Liver (tissue), 9 donors: ENCODE data around the gene SLC44A3. TPM values are rescaled to one million over a fixed set of nuclear protein-coding genes. Genes with fewer than 3 reads are reported as not detected.
A peak's percentile ranks its signal among the peaks of the same experiment; 100 is the strongest.

Experiments
- DNase-seq: peaks from one replicate; pipeline ENCODE4 v3.0.0-alpha.2; 2017; ENCODE audit warnings: low spot score
- H3K27ac ChIP-seq, 2 donors: one replicate each; pipeline ENCODE4 v1.7.0; 2013; ENCODE audit warnings: inconsistent platforms in 2 of 2, low read length in 2 of 2, control low read depth in 1 of 2, low read depth in 1 of 2, mild to moderate bottlenecking in 1 of 2
- H3K27me3 ChIP-seq, 4 donors: one replicate each; pipeline versions ENCODE4 v1.6.1 to v1.7.0; 2013; ENCODE audit warnings: low read length in 3 of 4, inconsistent platforms in 1 of 4, mild to moderate bottlenecking in 1 of 4, moderate library complexity in 1 of 4; ENCODE audit not compliant: control insufficient read depth in 4 of 4, insufficient read depth in 4 of 4
- H3K36me3 ChIP-seq, 4 donors: one replicate each; pipeline versions ENCODE4 v1.6.1 to v1.7.0; 2013; ENCODE audit warnings: low read length in 3 of 4, mild to moderate bottlenecking in 3 of 4, low read depth in 1 of 4, moderate library complexity in 1 of 4; ENCODE audit not compliant: control insufficient read depth in 4 of 4, insufficient read depth in 3 of 4
- H3K4me1 ChIP-seq, 4 donors: one replicate each; pipeline versions ENCODE4 v1.6.1 to v1.7.0; 2013; ENCODE audit warnings: low read length in 3 of 4, mild to moderate bottlenecking in 3 of 4, moderate library complexity in 1 of 4; ENCODE audit not compliant: control insufficient read depth in 4 of 4, insufficient read depth in 4 of 4
- H3K4me3 ChIP-seq, 3 donors: one replicate each; pipeline versions ENCODE4 v1.6.1 to v1.7.0; 2013; ENCODE audit warnings: low read length in 3 of 3, control low read depth in 1 of 3, low read depth in 1 of 3, mild to moderate bottlenecking in 1 of 3
- H3K9ac ChIP-seq, 2 donors: one replicate each; pipeline ENCODE4 v1.7.0; 2013; ENCODE audit warnings: low read length in 2 of 2, mild to moderate bottlenecking in 2 of 2, moderate library complexity in 2 of 2, control low read depth in 1 of 2, low read depth in 1 of 2
- H3K9me3 ChIP-seq, 4 donors: one replicate each; pipeline versions ENCODE4 v1.6.1 to v1.7.0; 2013; ENCODE audit warnings: low read length in 3 of 4; ENCODE audit not compliant: control insufficient read depth in 4 of 4
- ATF3 ChIP-seq: IDR thresholded peaks from 2 replicates; pipeline ENCODE4 v1.6.1; 2016; ENCODE audit warnings: antibody characterized with exemption
- CTCF ChIP-seq: fragments of 150-350 bp; IDR thresholded peaks from 2 replicates; pipeline ENCODE4 v1.5.1; 2017; ENCODE audit warnings: improper control_type of control experiment, low read depth, low read length; ENCODE audit not compliant: missing input control
- EGR1 ChIP-seq, 2 donors: IDR thresholded peaks; 2 replicates each; pipeline ENCODE4 v1.6.1; 2016 to 2018; ENCODE audit warnings: antibody characterized with exemption in 2 of 2, low read depth in 2 of 2
- FOXA1 ChIP-seq: IDR thresholded peaks from 2 replicates; pipeline ENCODE4 v1.6.1; 2016; ENCODE audit warnings: antibody characterized with exemption
- FOXA2 ChIP-seq: IDR thresholded peaks from 2 replicates; pipeline ENCODE4 v1.6.1; 2016; ENCODE audit warnings: antibody characterized with exemption
- GABPA ChIP-seq, 2 donors: IDR thresholded peaks in 1 of 2; conservative IDR thresholded peaks in 1 of 2; 2 replicates each; pipeline ENCODE4 v1.6.1; 2016; ENCODE audit warnings: antibody characterized with exemption in 2 of 2, mild to moderate bottlenecking in 1 of 2, moderate library complexity in 1 of 2
- HNF4A ChIP-seq, 2 donors: conservative IDR thresholded peaks; 2 replicates each; pipeline ENCODE4 v1.6.1; 2016; ENCODE audit warnings: antibody characterized with exemption in 2 of 2, mild to moderate bottlenecking in 2 of 2
- HNF4G ChIP-seq: IDR thresholded peaks from 2 replicates; pipeline ENCODE4 v1.6.1; 2016; ENCODE audit warnings: antibody characterized with exemption
- NR2F2 ChIP-seq: IDR thresholded peaks from 2 replicates; pipeline ENCODE4 v1.6.1; 2016; ENCODE audit warnings: antibody characterized with exemption
- RXRA ChIP-seq, 2 donors: IDR thresholded peaks; 2 replicates each; pipeline ENCODE4 v1.6.1; 2017 to 2018; ENCODE audit warnings: antibody characterized with exemption in 2 of 2, mild to moderate bottlenecking in 1 of 2
- YY1 ChIP-seq: IDR thresholded peaks from 2 replicates; pipeline ENCODE4 v1.6.1; 2016; ENCODE audit warnings: antibody characterized with exemption, mild to moderate bottlenecking
- WGBS: extraction: QIAGEN DNeasy Blood & Tissue Kit; methylation state at CpG from one replicate; pipeline ENCODE4 v1.1.7; 2013; 5-methylcytosine and 5-hydroxymethylcytosine counted together
- polyA plus RNA-seq, 2 donors: library from polyadenylated mRNA; stranded (reverse) in 1 of 2; unstranded in 1 of 2; fragments of 200-250 nt in 1 of 2; fragments of >200 nt in 1 of 2; fragmentation: Nextera tagmentation in 1 of 2; extraction: Ambion mirVana in 1 of 2; gene quantifications; one replicate each; pipeline versions ENCODE4 v1.2.1 to v1.2.3, GENCODE V29; 2013 to 2015
- total RNA-seq, 2 donors: library from RNA; depleted of rRNA; stranded (reverse); fragments of >200 nt; gene quantifications; one replicate each; pipeline ENCODE4 v1.2.3, GENCODE V29; 2014
- TF ChIP-seq, protein P1 (sequence below): IDR thresholded peaks from 2 replicates; pipeline ENCODE4 v1.6.1; 2016; ENCODE audit warnings: antibody characterized with exemption
- TF ChIP-seq, protein P2 (sequence below): IDR thresholded peaks from 2 replicates; pipeline ENCODE4 v1.6.1; 2016; ENCODE audit warnings: antibody characterized with exemption, mild to moderate bottlenecking
- donor health status: healthy.
- donor health status: healthy.
- donor health status: healthy.
- donor health status: healthy.
- donor health status: healthy.

Gene SLC44A3
- total and polyA plus RNA-seq, 4 donors: 2.4 to 2.8 (median 2.7) TPM

DNA sequence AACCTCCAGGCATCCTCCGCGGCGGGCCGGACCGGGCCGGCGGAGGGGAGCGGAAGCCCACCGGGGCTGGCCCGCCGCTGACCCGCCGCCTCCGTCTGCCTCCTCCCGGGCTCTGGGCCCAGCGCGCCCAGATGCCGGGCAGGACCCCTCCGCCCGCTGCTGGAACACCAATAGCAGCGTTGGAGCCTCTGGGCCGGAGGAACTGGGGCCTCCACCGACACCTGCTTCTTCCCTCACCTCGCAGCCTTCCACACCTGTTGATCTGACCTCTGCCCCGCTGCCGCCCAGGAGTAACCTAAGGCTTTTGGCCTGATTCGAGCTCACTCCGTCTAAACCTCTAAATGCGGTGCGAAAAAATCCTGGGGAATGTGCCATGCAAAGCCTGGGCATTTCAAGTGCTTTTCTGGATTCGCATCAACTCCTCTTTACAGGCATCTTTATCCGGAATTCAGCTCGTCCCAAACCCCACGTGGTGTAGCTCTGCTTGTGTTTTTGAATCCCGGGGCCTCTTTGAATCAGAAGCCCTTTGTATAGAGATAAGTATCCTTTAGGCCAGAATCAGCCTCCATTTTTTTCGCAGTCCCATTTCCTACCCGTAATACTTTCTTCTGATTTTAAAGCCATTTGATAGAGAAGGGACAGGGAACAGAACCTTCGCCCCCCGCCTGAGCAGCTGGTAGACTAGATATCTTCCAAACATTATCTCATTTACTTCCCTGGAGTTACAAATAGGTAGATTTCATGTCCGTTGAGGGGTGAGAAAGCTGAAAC lies 107.4 kb downstream of the SLC44A3 start:
- peak overlapping the region; percentile 75 to 81 for H3K9ac ChIP-seq
- DNase-seq: no peak
- TF ChIP-seq GABPA (IDR thresholded peaks at IDR 0.05 in 1 of 2, conservative IDR thresholded peaks at IDR 0.05 in 1 of 2) (no peak), NR2F2 (peak; percentile 50), EGR1 (IDR thresholded peaks at IDR 0.05; ENCODE audit: low read depth in 2 of 2) (no peak), FOXA2 (no peak), CTCF (no peak), ATF3 (no peak), FOXA1 (no peak), RXRA (IDR thresholded peaks at IDR 0.05) (peak; percentile 68 to 71), HNF4A (conservative IDR thresholded peaks at IDR 0.05) (peak in 1 of 2 donors; percentile 16), YY1 (peak; percentile 64), HNF4G (no peak)
- TF ChIP-seq, protein P1, sequence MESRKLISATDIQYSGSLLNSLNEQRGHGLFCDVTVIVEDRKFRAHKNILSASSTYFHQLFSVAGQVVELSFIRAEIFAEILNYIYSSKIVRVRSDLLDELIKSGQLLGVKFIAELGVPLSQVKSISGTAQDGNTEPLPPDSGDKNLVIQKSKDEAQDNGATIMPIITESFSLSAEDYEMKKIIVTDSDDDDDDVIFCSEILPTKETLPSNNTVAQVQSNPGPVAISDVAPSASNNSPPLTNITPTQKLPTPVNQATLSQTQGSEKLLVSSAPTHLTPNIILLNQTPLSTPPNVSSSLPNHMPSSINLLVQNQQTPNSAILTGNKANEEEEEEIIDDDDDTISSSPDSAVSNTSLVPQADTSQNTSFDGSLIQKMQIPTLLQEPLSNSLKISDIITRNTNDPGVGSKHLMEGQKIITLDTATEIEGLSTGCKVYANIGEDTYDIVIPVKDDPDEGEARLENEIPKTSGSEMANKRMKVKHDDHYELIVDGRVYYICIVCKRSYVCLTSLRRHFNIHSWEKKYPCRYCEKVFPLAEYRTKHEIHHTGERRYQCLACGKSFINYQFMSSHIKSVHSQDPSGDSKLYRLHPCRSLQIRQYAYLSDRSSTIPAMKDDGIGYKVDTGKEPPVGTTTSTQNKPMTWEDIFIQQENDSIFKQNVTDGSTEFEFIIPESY: no peak
- TF ChIP-seq, protein P2, sequence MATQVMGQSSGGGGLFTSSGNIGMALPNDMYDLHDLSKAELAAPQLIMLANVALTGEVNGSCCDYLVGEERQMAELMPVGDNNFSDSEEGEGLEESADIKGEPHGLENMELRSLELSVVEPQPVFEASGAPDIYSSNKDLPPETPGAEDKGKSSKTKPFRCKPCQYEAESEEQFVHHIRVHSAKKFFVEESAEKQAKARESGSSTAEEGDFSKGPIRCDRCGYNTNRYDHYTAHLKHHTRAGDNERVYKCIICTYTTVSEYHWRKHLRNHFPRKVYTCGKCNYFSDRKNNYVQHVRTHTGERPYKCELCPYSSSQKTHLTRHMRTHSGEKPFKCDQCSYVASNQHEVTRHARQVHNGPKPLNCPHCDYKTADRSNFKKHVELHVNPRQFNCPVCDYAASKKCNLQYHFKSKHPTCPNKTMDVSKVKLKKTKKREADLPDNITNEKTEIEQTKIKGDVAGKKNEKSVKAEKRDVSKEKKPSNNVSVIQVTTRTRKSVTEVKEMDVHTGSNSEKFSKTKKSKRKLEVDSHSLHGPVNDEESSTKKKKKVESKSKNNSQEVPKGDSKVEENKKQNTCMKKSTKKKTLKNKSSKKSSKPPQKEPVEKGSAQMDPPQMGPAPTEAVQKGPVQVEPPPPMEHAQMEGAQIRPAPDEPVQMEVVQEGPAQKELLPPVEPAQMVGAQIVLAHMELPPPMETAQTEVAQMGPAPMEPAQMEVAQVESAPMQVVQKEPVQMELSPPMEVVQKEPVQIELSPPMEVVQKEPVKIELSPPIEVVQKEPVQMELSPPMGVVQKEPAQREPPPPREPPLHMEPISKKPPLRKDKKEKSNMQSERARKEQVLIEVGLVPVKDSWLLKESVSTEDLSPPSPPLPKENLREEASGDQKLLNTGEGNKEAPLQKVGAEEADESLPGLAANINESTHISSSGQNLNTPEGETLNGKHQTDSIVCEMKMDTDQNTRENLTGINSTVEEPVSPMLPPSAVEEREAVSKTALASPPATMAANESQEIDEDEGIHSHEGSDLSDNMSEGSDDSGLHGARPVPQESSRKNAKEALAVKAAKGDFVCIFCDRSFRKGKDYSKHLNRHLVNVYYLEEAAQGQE: no peak
- H3K36me3 ChIP-seq: peaks cover 0 to 2% (median under 1%) of the 10 kb centered on the region in 4 donors
- H3K4me1 ChIP-seq: peaks cover 2 to 48% (median 21%) of the 10 kb centered on the region in 4 donors
- H3K9me3 ChIP-seq: no peaks in the 10 kb centered on the region
- H3K4me3 ChIP-seq: peak overlapping the region; percentile 72 to 85 (median 79)
- H3K27ac ChIP-seq: peak overlapping the region; percentile 99
- H3K27me3 ChIP-seq: no peaks in the 10 kb centered on the region
- WGBS: 6% methylated on average over 40 of the region's 40 CpGs
